NCI-H2029 treated with DMSO at 0.1 percent for 48 hours (cell line): ENCODE results near the gene TCEAL6.
"Not testable (repeated sequence)": the region's sequence is repeated elsewhere in the genome, so short reads cannot be mapped to it uniquely, and the experiment has no call there.

Experiments used
- DNase-seq: peaks from one replicate; lab custom pipeline; 2025; lab: John Stamatoyannopoulos, UW

The TCEAL6 gene

DNA sequence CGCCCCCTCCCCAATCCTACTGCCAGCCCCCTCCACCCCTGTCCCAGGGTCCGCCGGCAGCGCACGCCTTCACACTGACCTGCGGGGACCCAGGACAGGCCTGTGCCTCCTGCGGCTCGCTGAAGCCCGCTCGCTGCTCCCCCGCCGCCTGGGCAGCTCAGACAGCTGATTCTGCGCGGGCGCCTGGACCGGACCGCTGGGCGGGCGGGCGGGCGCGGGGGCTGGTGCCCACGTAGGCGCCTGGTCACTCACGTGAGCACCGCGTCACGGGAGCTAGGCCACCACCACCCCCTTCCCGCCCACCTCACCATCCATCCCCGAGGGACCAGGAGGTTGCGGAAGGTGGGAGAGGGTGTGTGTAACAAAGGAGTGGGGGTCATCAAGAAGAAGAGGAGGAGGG, at the start of gene TCEAL6:
TSS of gene TCEAL6 (minus strand) at position 208 of the 400 bp plus-strand sequence.
- DNase-seq = not testable (repeated sequence)

DNA sequence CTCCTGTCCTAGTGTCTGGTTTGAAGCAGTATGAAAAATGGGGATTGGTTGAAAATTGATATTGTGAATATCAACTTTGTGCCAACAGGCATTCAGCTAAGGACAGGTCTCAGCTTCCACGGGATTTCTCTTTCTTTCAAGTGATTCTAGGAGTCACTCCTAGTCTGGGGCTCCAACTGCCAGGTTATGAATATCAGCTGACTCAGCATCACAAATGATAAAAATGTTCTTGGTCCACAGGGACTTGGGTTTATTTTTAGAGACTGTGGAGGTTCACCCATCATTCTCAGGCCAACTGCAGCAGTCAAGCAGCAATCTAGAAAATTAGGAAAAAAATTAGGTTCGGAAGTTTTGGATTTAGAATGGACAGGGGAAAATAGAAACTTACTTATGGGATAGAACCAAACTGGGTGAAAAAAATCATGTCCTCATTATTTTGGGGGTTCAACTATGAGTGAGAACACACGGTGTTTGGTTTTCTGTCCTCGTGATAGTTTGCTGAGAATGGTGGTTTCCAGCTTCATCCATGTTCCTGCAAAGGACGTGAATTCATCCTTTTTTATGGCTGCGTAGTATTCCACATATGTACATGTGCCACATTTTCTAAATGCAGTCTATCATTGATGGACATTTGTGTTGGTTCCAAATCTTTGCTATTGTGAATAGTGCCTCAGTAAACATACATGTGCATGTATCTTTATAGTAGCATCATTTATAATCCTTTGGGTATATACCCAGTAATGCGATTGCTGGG, 43.9 kb upstream of the TCEAL6 start:
- no peak for DNase-seq

DNA sequence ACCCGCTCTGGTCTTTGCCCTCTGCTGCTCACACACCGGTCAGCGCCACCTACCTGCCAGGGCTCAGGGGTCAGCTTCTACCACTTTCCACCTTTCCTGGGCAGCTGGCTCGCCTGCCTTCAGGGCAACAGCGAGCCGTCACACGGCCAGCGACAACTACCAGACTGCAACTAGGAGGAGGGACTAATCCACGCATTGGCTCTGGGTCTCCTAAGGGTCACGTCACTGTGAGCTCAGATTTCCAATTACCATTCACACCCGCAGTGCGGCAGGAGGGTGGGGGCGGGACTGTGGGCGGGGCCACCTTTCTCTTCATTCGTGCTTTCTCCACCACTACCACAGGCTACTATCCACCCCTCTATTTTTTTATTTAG, 13.5 kb upstream of the TCEAL6 start, which contains the start of gene BEX5:
TSS of gene BEX5 (minus strand) at position 172 of the 374 bp plus-strand sequence. CDS start 1,712 bp downstream, outside the sequence.
- no peak for DNase-seq

DNA sequence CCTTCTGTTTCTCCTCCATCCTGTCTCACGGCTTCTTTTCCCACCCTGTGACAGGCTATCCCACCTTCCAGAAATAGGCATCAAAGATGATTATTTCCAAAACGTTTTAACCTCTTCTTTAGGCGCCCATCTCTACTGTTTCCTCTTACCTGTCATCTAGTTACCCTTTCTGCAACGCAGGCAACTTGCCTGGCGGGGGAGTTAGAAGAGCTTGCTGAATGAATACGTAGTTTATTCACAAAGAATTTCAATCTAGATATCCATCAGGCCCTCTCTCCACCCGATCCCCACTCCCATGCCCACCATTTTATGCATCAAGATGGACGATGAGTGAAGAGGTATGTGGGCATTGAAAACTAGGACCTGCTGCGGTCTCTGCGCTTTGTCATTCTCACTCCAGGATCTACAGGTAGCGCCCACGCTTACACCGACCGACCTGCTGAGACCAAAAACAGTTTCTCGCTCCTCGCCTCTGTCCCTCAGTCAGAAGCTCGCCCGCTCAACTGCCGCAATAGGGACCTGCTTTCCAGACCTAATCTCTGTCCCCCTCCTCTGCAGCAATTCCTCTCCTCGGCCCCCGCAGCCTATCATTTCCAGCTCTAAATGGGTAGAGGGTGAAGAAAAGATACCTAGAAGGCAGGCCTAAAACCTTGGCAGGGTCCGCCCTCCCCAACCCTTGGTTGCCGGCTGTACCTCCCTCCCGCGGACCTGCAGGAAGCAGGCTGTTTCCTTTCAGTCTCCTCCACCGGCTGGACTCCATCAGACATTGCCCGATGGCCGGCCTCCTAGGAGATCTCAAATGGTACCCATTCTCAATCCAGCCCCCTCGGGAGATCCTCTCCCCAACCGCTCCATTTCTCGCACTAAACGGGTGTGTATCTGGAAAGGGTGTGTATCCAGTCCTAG, 12.9 kb upstream of the TCEAL6 start:
- no peak for DNase-seq

DNA sequence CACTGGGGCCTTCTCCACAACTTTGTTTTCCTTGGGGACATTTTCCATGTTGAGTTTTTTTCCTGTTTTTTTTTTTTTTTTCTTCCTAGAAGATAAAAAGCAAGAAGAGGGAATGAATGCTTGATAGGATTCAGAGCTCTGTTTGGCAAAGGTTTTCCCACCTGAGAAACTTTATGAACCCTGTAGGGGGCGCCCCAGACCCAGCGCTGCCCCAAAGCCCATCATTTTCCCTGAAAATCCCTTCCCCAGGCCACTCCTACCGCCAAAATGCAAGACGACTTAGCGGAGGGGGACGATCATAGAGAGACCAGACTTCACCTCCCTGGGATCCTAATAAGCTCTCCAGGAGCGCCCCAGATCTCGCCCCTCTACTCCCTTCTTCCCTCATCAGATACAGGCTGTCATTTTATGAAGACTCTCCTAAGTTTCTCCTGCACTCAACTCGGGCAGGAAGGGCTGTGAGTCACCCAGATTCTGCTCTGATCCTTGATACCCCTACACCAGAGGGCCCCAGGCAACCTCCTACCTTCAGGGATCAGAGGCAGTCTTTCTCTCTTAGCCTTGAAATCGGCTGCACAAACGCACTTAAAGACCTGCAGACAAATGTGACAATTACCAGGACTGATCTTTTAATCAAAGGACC, 12.1 kb upstream of the TCEAL6 start:
- no peak for DNase-seq

DNA sequence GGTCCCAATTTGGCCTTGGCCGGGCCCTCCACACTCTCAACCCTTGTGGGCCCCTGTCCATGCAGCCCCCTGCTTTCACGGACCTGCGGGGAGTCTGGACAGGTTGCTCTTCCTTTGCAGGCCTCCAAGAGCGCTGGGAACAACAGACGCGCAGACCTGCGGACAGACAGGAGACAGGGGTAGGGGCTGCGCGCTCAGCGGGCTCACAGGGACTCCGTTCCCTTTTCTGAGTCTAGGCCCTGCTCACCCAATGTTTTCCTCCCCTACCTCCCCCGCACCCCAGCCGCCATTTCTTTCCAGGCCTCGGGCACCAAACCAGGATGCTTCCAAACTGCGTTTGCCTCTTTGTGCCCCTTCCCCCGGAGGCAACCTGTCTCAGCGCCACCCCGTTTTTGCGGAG, 650 bp downstream of the TCEAL6 start:
- DNase-seq = not testable (repeated sequence)

DNA sequence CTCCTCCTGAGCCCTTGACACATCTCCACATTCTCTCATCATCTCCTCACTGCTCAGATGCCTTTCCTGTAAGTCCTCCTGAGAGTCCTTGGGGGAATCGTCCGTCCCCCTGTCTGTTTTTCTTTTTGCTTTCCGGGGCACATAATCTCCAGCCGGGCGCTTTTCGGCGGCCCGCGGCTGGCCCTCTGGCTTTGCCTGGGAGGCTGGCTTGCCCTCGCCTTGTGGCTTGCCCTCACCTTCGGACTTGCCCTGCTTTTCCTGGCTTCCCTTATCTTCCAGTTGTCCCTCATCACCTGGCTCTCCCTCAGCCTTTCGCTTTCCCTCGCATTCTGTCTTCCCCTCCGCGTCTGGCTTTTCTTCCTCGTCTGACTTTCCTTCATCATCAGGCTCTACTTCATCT, 1.4 kb downstream of the TCEAL6 start:
- not testable (repeated sequence) for DNase-seq

DNA sequence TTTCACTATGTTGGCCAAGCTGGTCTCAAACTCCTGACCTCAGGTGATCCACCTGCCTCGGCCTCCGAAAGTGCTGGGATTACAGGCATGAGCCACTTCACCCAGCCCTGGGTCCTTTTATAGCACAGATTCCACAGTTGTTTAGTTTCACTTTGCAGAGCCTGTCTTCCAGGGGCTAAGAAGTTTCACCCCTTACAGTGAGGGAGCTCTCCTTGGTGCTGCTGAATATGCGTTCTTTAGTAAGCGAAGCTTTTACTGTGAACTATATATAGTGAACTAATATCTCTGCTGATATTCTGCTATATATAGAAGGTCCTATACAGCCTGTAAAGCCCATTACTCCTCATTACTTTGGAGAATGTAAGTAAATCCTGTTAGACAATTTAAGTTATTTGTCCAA, 4.2 kb downstream of the TCEAL6 start:
- DNase-seq = no peak

DNA sequence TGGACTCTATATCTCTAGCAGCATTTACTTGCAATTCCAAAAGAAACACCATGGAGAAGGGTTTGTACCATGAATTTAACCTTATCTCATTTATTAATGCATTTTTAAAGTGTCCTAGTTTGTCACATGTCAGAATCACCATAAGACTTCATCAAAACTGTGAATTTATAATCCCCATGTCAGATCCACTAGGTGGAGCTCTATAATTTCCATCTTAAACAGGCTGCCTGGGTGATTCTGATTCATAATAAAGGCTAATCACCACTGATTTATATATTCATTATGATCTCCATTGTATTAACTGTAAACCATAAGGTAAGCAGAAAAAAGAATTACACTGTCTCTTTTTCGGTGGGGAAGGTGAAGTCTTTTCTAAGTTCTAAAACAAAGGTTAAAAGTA, 12.8 kb downstream of the TCEAL6 start:
- DNase-seq = no peak

DNA sequence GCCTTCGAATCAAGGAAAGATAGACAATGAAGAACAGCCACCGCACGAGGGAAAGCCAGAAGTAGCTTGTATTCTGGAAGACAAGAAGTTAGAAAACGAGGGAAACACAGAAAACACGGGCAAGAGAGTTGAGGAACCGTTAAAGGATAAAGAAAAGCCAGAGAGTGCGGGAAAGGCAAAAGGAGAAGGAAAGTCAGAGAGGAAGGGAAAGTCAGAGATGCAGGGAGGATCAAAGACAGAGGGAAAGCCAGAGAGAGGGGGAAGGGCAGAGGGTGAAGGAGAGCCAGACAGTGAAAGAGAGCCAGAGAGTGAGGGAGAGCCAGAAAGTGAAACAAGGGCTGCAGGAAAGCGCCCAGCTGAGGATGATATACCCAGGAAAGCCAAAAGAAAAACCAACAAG, 15.4 kb downstream of the TCEAL6 start:
- DNase-seq = no peak

DNA sequence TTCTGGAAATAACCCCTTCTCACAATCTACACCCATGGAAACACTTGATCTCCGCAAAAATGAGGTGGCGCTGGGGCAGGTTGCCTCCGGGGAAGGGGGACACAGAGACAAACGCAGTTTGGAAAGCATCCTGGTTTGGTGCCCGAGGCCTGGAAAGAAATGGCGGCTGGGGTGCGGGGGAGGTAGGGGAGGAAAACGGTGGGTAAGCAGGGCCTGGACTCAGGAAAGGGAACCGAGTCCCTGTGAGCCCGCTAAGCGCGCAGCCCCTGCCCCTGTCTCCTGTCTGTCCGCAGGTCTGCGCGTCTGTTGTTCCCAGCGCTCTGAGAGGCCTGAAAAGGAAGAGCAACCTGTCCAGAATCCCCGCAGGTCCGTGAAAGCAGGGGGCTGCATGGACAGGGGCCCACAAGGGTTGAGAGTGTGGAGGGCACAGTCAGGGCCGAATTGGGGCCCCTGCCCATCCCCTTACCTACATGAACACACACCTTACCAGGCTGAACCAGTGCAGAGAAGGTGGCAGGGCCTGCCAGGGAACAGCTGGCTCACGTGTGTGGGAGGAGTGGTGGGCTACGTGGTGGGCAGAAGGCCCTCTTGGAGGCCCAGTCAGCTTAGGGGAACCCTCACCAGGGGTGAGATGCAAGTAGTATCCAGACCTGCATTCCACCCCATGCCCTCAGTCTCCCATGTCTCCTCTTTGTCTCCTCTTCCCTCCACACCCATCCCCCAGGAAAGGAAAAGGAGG, 16.0 kb downstream of the TCEAL6 start:
- not testable (repeated sequence) for DNase-seq

DNA sequence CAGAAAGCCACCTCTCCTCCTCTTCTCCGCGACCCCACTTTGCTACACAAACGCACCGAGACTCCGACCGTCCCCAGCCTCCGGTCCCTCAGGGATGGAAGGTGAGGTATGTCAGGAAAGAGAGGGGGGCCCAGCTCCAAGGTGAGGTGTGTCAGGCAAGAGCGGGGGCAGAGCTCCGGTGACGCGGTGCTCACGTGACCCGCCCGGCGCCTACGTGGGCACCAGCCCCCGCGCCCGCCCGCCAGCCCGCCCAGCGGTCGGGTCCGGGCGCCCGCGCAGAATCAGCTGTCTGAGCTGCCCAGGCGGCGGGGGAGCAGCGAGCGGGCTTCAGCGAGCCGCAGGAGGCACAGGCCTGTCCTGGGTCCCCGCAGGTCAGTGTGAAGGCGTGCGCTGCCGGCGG, 16.8 kb downstream of the TCEAL6 start, which contains the start of gene TCEAL2:
TSS of gene TCEAL2 (plus strand) at position 244 of the 400 bp plus-strand sequence. CDS start 1,152 bp downstream, outside the sequence.
- DNase-seq = not testable (repeated sequence)

DNA sequence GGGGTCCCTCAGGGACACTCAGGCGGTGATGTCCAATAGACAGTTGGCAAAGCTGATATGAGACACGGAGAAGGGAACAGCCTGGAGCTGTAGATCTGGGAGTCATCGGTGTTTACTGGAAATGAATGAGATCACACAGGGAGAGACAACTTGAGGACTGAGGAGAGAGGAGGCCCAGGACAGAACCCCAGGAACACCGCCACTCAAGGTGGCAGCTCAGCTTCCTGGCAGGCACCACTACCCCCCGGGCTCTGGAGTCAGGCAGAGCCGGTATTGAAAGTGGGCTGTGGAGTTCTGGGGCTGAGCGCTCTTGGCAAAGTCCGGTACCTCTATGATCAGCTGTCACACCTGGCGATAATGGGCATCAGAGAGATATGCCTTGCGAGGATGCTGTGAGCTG, 17.3 kb downstream of the TCEAL6 start:
- DNase-seq = not testable (repeated sequence)

DNA sequence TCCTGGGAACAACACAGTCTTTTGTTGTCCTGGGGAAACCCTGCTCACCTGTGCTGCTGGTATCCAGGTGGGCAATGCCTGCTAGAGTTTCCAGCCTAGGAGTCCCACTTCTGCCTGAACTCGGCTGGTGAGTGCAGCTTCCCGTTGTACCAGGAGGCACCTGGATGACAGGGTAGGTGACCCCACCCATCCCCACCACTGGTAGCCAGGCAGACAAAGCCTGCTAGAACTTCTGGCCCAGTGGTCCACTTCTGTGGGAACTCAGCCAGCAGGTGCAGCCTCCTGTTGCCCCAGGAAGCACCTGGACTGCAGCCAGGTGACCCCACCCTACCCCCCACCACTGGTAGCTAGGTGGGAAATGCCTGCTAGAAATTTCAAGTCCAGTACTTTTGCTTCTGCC, 26.5 kb downstream of the TCEAL6 start:
- DNase-seq = no peak

DNA sequence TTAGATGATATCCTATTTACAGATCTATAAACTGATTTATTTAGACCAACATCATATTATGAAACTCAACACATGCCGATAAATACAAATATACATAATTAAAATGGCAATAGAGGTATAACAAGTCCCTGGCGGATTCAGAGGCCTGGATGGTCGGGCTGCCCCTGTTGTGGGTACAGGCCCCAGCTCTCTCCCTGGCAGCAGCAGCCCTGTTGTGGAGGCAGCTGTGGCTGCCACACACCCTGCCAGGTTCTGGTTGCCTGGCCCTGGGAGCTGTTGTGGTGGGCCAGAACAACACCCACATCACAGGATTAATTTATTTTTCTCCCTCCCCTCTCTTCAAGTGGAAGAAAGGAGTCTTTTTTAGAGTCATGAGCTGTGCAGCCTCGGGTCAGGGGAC, 28.9 kb downstream of the TCEAL6 start:
- no peak for DNase-seq
